A172 (cell line): ENCODE results near the gene OCA2. TPM values are rescaled to one million over a fixed set of nuclear protein-coding genes. Genes with fewer than 3 reads are reported as not detected.

Source experiments
- DNase-seq: peaks from one replicate; pipeline ENCODE4 v3.0.0-alpha.2; 2015; ENCODE audit warnings: low spot score
- total RNA-seq: library from RNA; depleted of rRNA; stranded (reverse); fragments of >200 nt; shearing (Covaris generic); gene quantifications from 2 replicates; pipeline ENCODE4 v1.2.3, GENCODE V29; 2014

Gene OCA2
- total RNA-seq, 1 experiment from 2014 or later: not detected

GRCh38 chr15:27817258-27817657 lies 281.9 kb downstream of the OCA2 start:
- no peak for DNase-seq

- no peak for DNase-seq
Observed at GRCh38 chr15:27816790-27817189, 282.3 kb downstream of the OCA2 start.

- DNase-seq: no peak
Observed at GRCh38 chr15:27815035-27815434, 284.1 kb downstream of the OCA2 start.

GRCh38 chr15:27813139-27813538 lies 286.0 kb downstream of the OCA2 start:
- DNase-seq: no peak

- no peak for DNase-seq
Observed at GRCh38 chr15:27808182-27808581, 290.9 kb downstream of the OCA2 start.

- DNase-seq: no peak
Observed at GRCh38 chr15:27807335-27807734, 291.8 kb downstream of the OCA2 start.

- no peak for DNase-seq
Observed at GRCh38 chr15:27806396-27806795, 292.7 kb downstream of the OCA2 start.

- DNase-seq: no peak
Observed at GRCh38 chr15:27805261-27806220, 293.6 kb downstream of the OCA2 start.

- DNase-seq: no peak
Observed at GRCh38 chr15:27804569-27805260, 294.4 kb downstream of the OCA2 start.

- no peak for DNase-seq
Observed at GRCh38 chr15:27798807-27799206, 300.3 kb downstream of the OCA2 start.

GRCh38 chr15:27797765-27798164 lies 301.4 kb downstream of the OCA2 start:
- DNase-seq: no peak

- DNase-seq: no peak
Observed at GRCh38 chr15:27796405-27797320, 302.5 kb downstream of the OCA2 start.

- no peak for DNase-seq
Observed at GRCh38 chr15:27792756-27793264, 306.3 kb downstream of the OCA2 start.

GRCh38 chr15:27790270-27790669 lies 308.8 kb downstream of the OCA2 start:
- no peak for DNase-seq

- DNase-seq: no peak
Observed at GRCh38 chr15:27787931-27788330, 311.2 kb downstream of the OCA2 start.

- DNase-seq: no peak
Observed at GRCh38 chr15:27784107-27784506, 315.0 kb downstream of the OCA2 start.

- no peak for DNase-seq
Observed at GRCh38 chr15:27783678-27784077, 315.4 kb downstream of the OCA2 start.

GRCh38 chr15:27782125-27782524 lies 317.0 kb downstream of the OCA2 start:
- no peak for DNase-seq

- no peak for DNase-seq
Observed at GRCh38 chr15:27776501-27776900, 322.6 kb downstream of the OCA2 start.

- DNase-seq: no peak
Observed at GRCh38 chr15:27774638-27775037, 324.5 kb downstream of the OCA2 start.

GRCh38 chr15:27774191-27774590 lies 324.9 kb downstream of the OCA2 start:
- DNase-seq: no peak

- no peak for DNase-seq
Observed at GRCh38 chr15:27771892-27772291, 327.2 kb downstream of the OCA2 start.
